SK-N-SH treated with all-trans-retinoic acid at 6 μM for 48 hours (cell line): ENCODE results near the gene UGT1A3.

Experiments used
- ARNTL ChIP-seq: fragments of 450-650 bp; formaldehyde crosslinking; IDR thresholded peaks from 2 replicates; pipeline ENCODE4 v1.5.0; 2020; ENCODE audit warnings: low read depth, mild to moderate bottlenecking, moderate library complexity, borderline replicate concordance
- CSRNP3 ChIP-seq: fragments of 250-450 bp; sonication (Bioruptor Pico); IDR thresholded peaks from 2 replicates; pipeline ENCODE4 v1.5.1; 2021; ENCODE audit warnings: mild to moderate bottlenecking, moderate library complexity
- ISL1 ChIP-seq: fragments of 250-450 bp; sonication (Bioruptor Pico); IDR thresholded peaks from 2 replicates; pipeline ENCODE4 v2.1.2; 2022; ENCODE audit warnings: mild to moderate bottlenecking, moderate library complexity
- OSR1 ChIP-seq: fragments of 250-450 bp; sonication (Bioruptor Pico); IDR thresholded peaks from 2 replicates; pipeline ENCODE4 v1.8.0; 2022; ENCODE audit warnings: moderate library complexity, mild to moderate bottlenecking, inconsistent platforms
- SNAI2 ChIP-seq: fragments of 250-450 bp; sonication (Bioruptor Pico); IDR thresholded peaks from 2 replicates; pipeline ENCODE4 v1.5.0; 2020; ENCODE audit warnings: mild to moderate bottlenecking, moderate library complexity
- ZC3H10 ChIP-seq: fragments of 250-450 bp; sonication (Bioruptor Pico); IDR thresholded peaks from 2 replicates; pipeline ENCODE4 v1.5.1; 2021; ENCODE audit warnings: mild to moderate bottlenecking, moderate library complexity
- ZFP30 ChIP-seq: fragments of 450-650 bp; formaldehyde crosslinking; IDR thresholded peaks from 2 replicates; pipeline ENCODE4 v1.5.0; 2022; ENCODE audit warnings: mild to moderate bottlenecking, moderate library complexity
- ZNF565 ChIP-seq: fragments of 450-650 bp; formaldehyde crosslinking; conservative IDR thresholded peaks from 2 replicates; pipeline ENCODE4 v1.5.0; 2020; ENCODE audit warnings: low read depth, mild to moderate bottlenecking, moderate library complexity

- TF ChIP-seq OSR1 (CRISPR knock-in tag) = no peak
- TF ChIP-seq CSRNP3 (CRISPR knock-in tag) = no peak
- no peak for TF ChIP-seq ZNF565 (CRISPR knock-in tag)
- TF ChIP-seq ZC3H10 (CRISPR knock-in tag) = no peak
- TF ChIP-seq ISL1 (CRISPR knock-in tag) = no peak
- TF ChIP-seq SNAI2 (CRISPR knock-in tag) = no peak
- no peak for TF ChIP-seq ZFP30 (CRISPR knock-in tag)
- TF ChIP-seq ARNTL (CRISPR knock-in tag) = no peak
Measured at GRCh38 chr2:233728723-233729301, at the start of gene UGT1A3.
